Calu3 (cell line): ENCODE results near the gene COL20A1. TPM values are rescaled to one million over a fixed set of nuclear protein-coding genes. Genes with fewer than 3 reads are reported as not detected.

ENCODE experiments used
- BruUV-seq: library from RNA; stranded (reverse); fragments of 400-500 nt; replicated peaks from 2 replicates; lab custom pipeline; 2021; lab: Mats Ljungman, UMichigan
- CTCF ChIA-PET: fragments of 300-600 bp; sonication (Branson Sonifier 250); formaldehyde crosslinking; loops from one replicate; lab custom pipeline; 2022; ENCODE audit warnings: antibody characterized with exemption; lab: Charles Lee
- DNase-seq: peaks from one replicate; pipeline ENCODE4 v3.0.0; 2022
- H3K27ac Mint-ChIP-seq: one replicate; pipeline ENCODE4 v1.8.0; 2022; ENCODE audit warnings: mixed read lengths; ENCODE audit not compliant: unreplicated experiment
- H3K27me3 Mint-ChIP-seq: one replicate; pipeline ENCODE4 v1.8.0; 2022; ENCODE audit warnings: mixed read lengths; ENCODE audit not compliant: unreplicated experiment
- H3K36me3 Mint-ChIP-seq: one replicate; pipeline ENCODE4 v1.8.0; 2022; ENCODE audit warnings: mild to moderate bottlenecking, moderate library complexity, mixed read lengths; ENCODE audit not compliant: insufficient read depth, unreplicated experiment
- H3K4me1 Mint-ChIP-seq: one replicate; pipeline ENCODE4 v1.8.0; 2022; ENCODE audit warnings: mild to moderate bottlenecking, low read depth, mixed read lengths; ENCODE audit not compliant: unreplicated experiment
- H3K4me3 Mint-ChIP-seq: one replicate; pipeline ENCODE4 v1.8.0; 2022; ENCODE audit warnings: mild to moderate bottlenecking, low read depth, moderate library complexity, mixed read lengths; ENCODE audit not compliant: unreplicated experiment
- H3K9me3 Mint-ChIP-seq: one replicate; pipeline ENCODE4 v1.8.0; 2022; ENCODE audit warnings: low read depth, mixed read lengths; ENCODE audit not compliant: unreplicated experiment
- intact Hi-C: fragments of 100-400 bp; cut with micrococcal nuclease; formaldehyde crosslinking; loops from one replicate; pipeline ENCODE4 v1.10.0; 2022; ENCODE audit not compliant: unreplicated experiment
- total RNA-seq: library from RNA; stranded (reverse); gene quantifications from 2 replicates; pipeline ENCODE4 v1.2.3, GENCODE V29; 2022
- TF ChIP-seq, protein P1 (sequence below): fragments of 200-600 bp; IDR thresholded peaks from one replicate; pipeline ENCODE4 v1.8.0; 2022; ENCODE audit warnings: antibody characterized with exemption; ENCODE audit not compliant: unreplicated experiment

The COL20A1 gene
- total RNA-seq, 1 experiment from 2014 or later: not detected

- no peak for DNase-seq
- peaks cover 86% of the 10 kb centered on the region for H3K27me3 Mint-ChIP-seq
- peaks cover 5% of the 10 kb centered on the region for H3K36me3 Mint-ChIP-seq
- no peak overlapping the region for H3K4me3 Mint-ChIP-seq
- intact Hi-C loops: no loop called here
- TF ChIP-seq, protein P1, sequence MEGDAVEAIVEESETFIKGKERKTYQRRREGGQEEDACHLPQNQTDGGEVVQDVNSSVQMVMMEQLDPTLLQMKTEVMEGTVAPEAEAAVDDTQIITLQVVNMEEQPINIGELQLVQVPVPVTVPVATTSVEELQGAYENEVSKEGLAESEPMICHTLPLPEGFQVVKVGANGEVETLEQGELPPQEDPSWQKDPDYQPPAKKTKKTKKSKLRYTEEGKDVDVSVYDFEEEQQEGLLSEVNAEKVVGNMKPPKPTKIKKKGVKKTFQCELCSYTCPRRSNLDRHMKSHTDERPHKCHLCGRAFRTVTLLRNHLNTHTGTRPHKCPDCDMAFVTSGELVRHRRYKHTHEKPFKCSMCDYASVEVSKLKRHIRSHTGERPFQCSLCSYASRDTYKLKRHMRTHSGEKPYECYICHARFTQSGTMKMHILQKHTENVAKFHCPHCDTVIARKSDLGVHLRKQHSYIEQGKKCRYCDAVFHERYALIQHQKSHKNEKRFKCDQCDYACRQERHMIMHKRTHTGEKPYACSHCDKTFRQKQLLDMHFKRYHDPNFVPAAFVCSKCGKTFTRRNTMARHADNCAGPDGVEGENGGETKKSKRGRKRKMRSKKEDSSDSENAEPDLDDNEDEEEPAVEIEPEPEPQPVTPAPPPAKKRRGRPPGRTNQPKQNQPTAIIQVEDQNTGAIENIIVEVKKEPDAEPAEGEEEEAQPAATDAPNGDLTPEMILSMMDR: no peak
- BruUV-seq: no TSS peak
- H3K4me1 Mint-ChIP-seq: no peaks in the 10 kb centered on the region
- CTCF ChIA-PET: interaction anchor here (1.0 kb wide), 1 partner anchor 17 kb away, joined by 3 read pairs; no protein-coding TSS in a partner anchor
- H3K27ac Mint-ChIP-seq: no peak overlapping the region
- H3K9me3 Mint-ChIP-seq: peaks cover 5% of the 10 kb centered on the region
Observed at GRCh38 chr20:63330084-63330760, 37.2 kb downstream of the COL20A1 start.

DNA sequence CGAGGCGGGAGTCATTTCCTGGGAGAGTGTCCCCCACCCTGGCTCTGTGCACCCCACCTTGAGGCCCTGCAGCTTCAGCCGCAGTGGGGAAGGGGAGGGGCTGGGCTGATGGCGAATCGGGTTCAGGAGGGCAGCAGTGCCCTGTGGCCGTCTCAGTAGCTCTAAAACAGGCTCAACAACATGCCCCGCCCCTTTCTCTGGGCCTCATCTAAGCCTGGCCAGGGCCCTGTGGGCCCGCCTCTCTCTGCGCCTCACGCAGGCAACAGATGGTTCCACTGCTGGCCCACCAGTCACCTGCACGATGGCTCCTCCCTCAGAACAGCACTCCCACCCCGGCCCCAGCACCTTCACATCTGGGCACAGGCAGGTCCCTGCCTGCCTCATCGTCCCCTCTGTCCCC, 38.0 kb downstream of the COL20A1 start:
- H3K27ac Mint-ChIP-seq: no peak overlapping the region
- BruUV-seq: no TSS peak
- H3K27me3 Mint-ChIP-seq: peaks cover 94% of the 10 kb centered on the region
- CTCF ChIA-PET: interaction anchor here (1.0 kb wide), 1 partner anchor 18 kb away, joined by 3 read pairs; no protein-coding TSS in a partner anchor
- no peak for DNase-seq
- H3K4me1 Mint-ChIP-seq: no peaks in the 10 kb centered on the region
- H3K36me3 Mint-ChIP-seq: peaks cover 5% of the 10 kb centered on the region
- peaks cover 5% of the 10 kb centered on the region for H3K9me3 Mint-ChIP-seq
- intact Hi-C loops: no loop called here
- TF ChIP-seq, protein P1: no peak
- no peak overlapping the region for H3K4me3 Mint-ChIP-seq

DNA sequence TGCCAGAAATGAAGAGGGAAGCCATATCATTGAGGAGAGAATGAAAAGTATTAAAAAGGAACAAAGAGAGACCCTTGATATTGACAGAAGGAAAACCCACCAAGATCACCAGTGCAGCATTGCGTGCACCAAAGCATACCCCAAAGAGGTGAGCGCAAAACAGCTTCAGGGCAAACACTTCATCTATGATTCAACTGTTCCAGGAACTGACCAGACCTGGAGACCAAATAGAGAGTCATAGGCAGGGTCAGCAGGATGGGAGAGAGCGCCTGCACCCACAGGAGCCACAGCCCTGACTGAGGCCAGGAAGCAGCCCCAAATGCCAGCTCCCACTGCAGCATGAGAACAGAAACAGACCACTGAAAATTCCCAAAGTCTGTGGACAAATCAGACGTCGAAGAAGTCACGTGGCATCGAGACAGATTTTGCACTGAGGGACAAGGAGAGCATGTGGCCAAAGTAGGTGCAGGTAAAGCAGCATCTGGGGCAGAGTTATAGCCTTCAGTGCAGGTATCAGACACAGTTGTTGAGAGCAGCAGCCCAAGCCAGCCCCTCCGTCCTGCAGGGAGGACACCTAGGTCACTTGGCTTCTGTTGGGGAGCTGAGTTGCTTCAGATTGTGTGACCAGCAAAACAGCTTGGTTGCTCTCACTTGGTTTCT, 38.9 kb downstream of the COL20A1 start:
- Mint-ChIP-seq H3K27me3 (peaks cover 100% of the 10 kb centered on the region), H3K9me3 (peaks cover 5% of the 10 kb centered on the region), H3K4me3 (no peak overlapping the region), H3K27ac (no peak overlapping the region), H3K36me3 (peaks cover 5% of the 10 kb centered on the region), H3K4me1 (no peaks in the 10 kb centered on the region)
- TF ChIP-seq, protein P1: no peak
- BruUV-seq: no TSS peak
- CTCF ChIA-PET: no interaction called here
- intact Hi-C loops: no loop called here
- no peak for DNase-seq

GRCh38 chr20:63332488-63333240, 39.7 kb downstream of the COL20A1 start:
- BruUV-seq: no TSS peak
- H3K4me1 Mint-ChIP-seq: no peaks in the 10 kb centered on the region
- CTCF ChIA-PET: no interaction called here
- DNase-seq: no peak
- H3K4me3 Mint-ChIP-seq: no peak overlapping the region
- TF ChIP-seq, protein P1: no peak
- H3K9me3 Mint-ChIP-seq: peaks cover 5% of the 10 kb centered on the region
- no peak overlapping the region for H3K27ac Mint-ChIP-seq
- H3K27me3 Mint-ChIP-seq: peaks cover 100% of the 10 kb centered on the region
- intact Hi-C loops: no loop called here
- H3K36me3 Mint-ChIP-seq: peaks cover 5% of the 10 kb centered on the region
